SK-N-SH treated with all-trans-retinoic acid at 6 μM for 48 hours (cell line): ENCODE results near the gene SOX5.

ENCODE experiments used
- CREB5 ChIP-seq: fragments of 250-450 bp; sonication (Bioruptor Pico); IDR thresholded peaks from 2 replicates; pipeline ENCODE4 v1.5.1; 2020; ENCODE audit warnings: low read depth, mild to moderate bottlenecking, moderate library complexity
- CSDC2 ChIP-seq: fragments of 250-450 bp; sonication (Bioruptor Pico); IDR thresholded peaks from 2 replicates; pipeline ENCODE4 v1.5.0; 2020; ENCODE audit warnings: mild to moderate bottlenecking, moderate library complexity
- ESRRG ChIP-seq: fragments of 250-450 bp; sonication (Bioruptor Pico); IDR thresholded peaks from 2 replicates; pipeline ENCODE4 v1.6.1; 2021; ENCODE audit warnings: mild to moderate bottlenecking
- PATZ1 ChIP-seq: fragments of 250-450 bp; sonication (Bioruptor Pico); IDR thresholded peaks from 2 replicates; pipeline ENCODE4 v1.8.0; 2020; ENCODE audit warnings: mild to moderate bottlenecking, moderate library complexity, borderline replicate concordance
- PPARA ChIP-seq: fragments of 250-450 bp; sonication (Bioruptor Pico); IDR thresholded peaks from 2 replicates; pipeline ENCODE4 v1.5.0; 2020; ENCODE audit warnings: mild to moderate bottlenecking, borderline replicate concordance
- RARB ChIP-seq: fragments of 250-450 bp; sonication (Bioruptor Pico); IDR thresholded peaks from 2 replicates; pipeline ENCODE4 v1.8.0; 2021; ENCODE audit warnings: mild to moderate bottlenecking, moderate library complexity
- SNAI2 ChIP-seq: fragments of 250-450 bp; sonication (Bioruptor Pico); IDR thresholded peaks from 2 replicates; pipeline ENCODE4 v1.5.0; 2020; ENCODE audit warnings: mild to moderate bottlenecking, moderate library complexity
- ZNF565 ChIP-seq: fragments of 450-650 bp; formaldehyde crosslinking; conservative IDR thresholded peaks from 2 replicates; pipeline ENCODE4 v1.5.0; 2020; ENCODE audit warnings: low read depth, mild to moderate bottlenecking, moderate library complexity
- ZNF70 ChIP-seq: fragments of 450-650 bp; formaldehyde crosslinking; IDR thresholded peaks from 2 replicates; pipeline ENCODE4 v1.5.0; 2020; ENCODE audit warnings: mild to moderate bottlenecking, moderate library complexity

GRCh38 chr12:23504641-23505399, 444.6 kb downstream of the SOX5 start:
- TF ChIP-seq ZNF70 (no peak), ZNF565 (CRISPR knock-in tag) (no peak), ESRRG (CRISPR knock-in tag) (no peak), PPARA (CRISPR knock-in tag) (no peak), SNAI2 (CRISPR knock-in tag) (no peak), RARB (CRISPR knock-in tag) (no peak), PATZ1 (no peak), CREB5 (CRISPR knock-in tag) (no peak), CSDC2 (CRISPR knock-in tag) (no peak)
